Esophagus muscularis mucosa (tissue), 4 donors: ENCODE results near the gene DENND2D. TPM values are rescaled to one million over a fixed set of nuclear protein-coding genes. Genes with fewer than 3 reads are reported as not detected.

Source experiments
- DNase-seq: peaks from one replicate; pipeline ENCODE4 v3.0.0-alpha.2; 2017; ENCODE audit errors: extremely low spot score
- H3K27ac ChIP-seq, 4 donors: fragments of 200-600 bp; sonication (generic); replicated peaks in 1 of 4; 1 replicate in 3 of 4; 2 replicates in 1 of 4; pipeline ENCODE4 v1.5.1; 2016 to 2019; ENCODE audit warnings: mild to moderate bottlenecking in 1 of 4
- H3K27me3 ChIP-seq, 4 donors: fragments of 200-600 bp; sonication (generic); one replicate each; pipeline versions ENCODE4 v1.5.1 to v1.6.0; 2016 to 2019
- H3K36me3 ChIP-seq, 4 donors: fragments of 200-600 bp; sonication (generic); one replicate each; pipeline ENCODE4 v1.5.1; 2016 to 2019
- H3K4me1 ChIP-seq, 4 donors: fragments of 200-600 bp; sonication (generic); one replicate each; pipeline ENCODE4 v1.5.1; 2016 to 2019
- H3K4me3 ChIP-seq, 4 donors: fragments of 200-600 bp; sonication (generic); 1 replicate in 2 of 4; 2 replicates in 2 of 4; pipeline ENCODE4 v1.5.1; 2016 to 2019; ENCODE audit warnings: mild to moderate bottlenecking in 4 of 4, moderate library complexity in 1 of 4
- H3K9me3 ChIP-seq, 4 donors: fragments of 200-600 bp; sonication (generic); 1 replicate in 3 of 4; 2 replicates in 1 of 4; pipeline ENCODE4 v1.5.1; 2016 to 2019
- CTCF ChIP-seq, 3 experiments: fragments of 200-600 bp in 2 of 3; fragments of 450-650 bp in 1 of 3; sonication (generic) in 2 of 3; IDR thresholded peaks; one replicate each; pipeline ENCODE4 v1.5.1; 2017 to 2019; ENCODE audit warnings: antibody characterized with exemption in 3 of 3, mild to moderate bottlenecking in 2 of 3, moderate library complexity in 1 of 3
- EP300 ChIP-seq: sonication (generic); formaldehyde crosslinking; IDR thresholded peaks from one replicate; pipeline ENCODE4 v1.6.1; 2017; ENCODE audit warnings: antibody characterized with exemption
- POLR2A ChIP-seq: fragments of 450-650 bp; IDR thresholded peaks from one replicate; pipeline ENCODE4 v1.6.1; 2017; ENCODE audit warnings: antibody characterized with exemption, moderate library complexity, mild to moderate bottlenecking, low read depth
- POLR2AphosphoS5 ChIP-seq, 2 donors: sonication (generic); formaldehyde crosslinking; IDR thresholded peaks; one replicate each; pipeline ENCODE4 v1.6.1; 2017; ENCODE audit warnings: antibody characterized with exemption in 2 of 2
- WGBS: methylation state at CpG from one replicate; pipeline ENCODE4 v1.1.5; 2018; 5-methylcytosine and 5-hydroxymethylcytosine counted together
- intact Hi-C: fragments of 100-400 bp; cut with DNase I; formaldehyde crosslinking; loops from one replicate; pipeline ENCODE4 v1.15.1; 2023
- total RNA-seq, 4 donors: library from RNA; depleted of rRNA; stranded (reverse); fragments of >200 nt; gene quantifications; one replicate each; pipeline versions ENCODE4 v1.1.0 to v1.2.1, GENCODE V29; 2016

Gene DENND2D
- total RNA-seq, 4 donors from 2014 or later = 4.0 to 13.8 (median 5.2) TPM

DNA sequence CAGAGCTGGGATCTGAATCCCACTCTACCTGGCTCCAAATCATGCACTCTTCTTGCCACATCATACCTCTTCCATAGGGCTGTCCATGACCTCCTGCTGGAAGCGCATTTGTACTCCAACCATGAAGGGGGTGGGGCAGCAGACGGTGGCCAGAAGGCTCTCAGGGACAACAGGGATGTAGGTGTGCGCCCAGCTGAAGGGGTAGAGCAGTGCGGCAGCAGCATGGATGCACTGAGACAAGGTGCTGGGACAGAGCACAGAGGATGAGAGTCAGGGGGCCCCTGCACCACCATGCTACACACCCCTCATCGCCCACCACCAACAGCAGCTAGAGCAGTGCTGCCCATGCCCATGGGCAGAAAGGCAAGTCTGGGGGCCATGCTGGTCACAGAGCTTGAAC, 8.4 kb downstream of the DENND2D start:
- H3K9me3 ChIP-seq = no peaks in the 10 kb centered on the region

DNA sequence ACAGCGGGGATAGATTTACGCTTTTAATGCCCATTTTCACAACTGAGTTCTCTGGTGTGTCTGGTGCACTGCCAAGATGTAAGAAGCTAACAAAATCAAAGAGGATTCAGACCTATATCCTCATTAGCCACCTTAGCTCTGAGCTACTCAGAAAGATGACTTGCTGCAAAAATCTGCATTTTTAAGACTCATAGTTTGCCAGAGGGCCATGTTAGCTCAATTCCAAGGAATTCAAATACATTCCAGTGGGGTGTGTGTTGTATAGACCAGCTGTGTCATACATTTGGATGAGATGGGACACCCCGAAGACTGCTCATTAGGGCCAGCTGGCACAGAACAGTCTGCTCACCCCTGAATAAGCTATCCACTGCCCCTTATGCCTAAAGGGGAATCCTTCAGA, 8.9 kb downstream of the DENND2D start:
- Histone ChIP-seq H3K4me1 (peaks cover 0 to 34% (median 25%) of the 10 kb centered on the region in 4 donors), H3K36me3 (peaks cover 0 to 30% (median 20%) of the 10 kb centered on the region in 4 donors), H3K27me3 (no peaks in the 10 kb centered on the region), H3K4me3 (no peak overlapping the region), H3K9me3 (no peaks in the 10 kb centered on the region), H3K27ac (peak overlapping the region in 3 of 4 donors; percentile 5 to 43 (median 12))
- 65% methylated on average over 3 of the region's 3 CpGs for WGBS
- intact Hi-C loops = no loop called here
- no peak for DNase-seq
- no peak for TF ChIP-seq POLR2A
- TF ChIP-seq EP300 = no peak
- no peak for TF ChIP-seq POLR2AphosphoS5 (IDR thresholded peaks at IDR 0.05)
- TF ChIP-seq CTCF (IDR thresholded peaks at IDR 0.05) = no peak

More for the DNA sequence above, 8.4 kb downstream of the DENND2D start:
- Histone ChIP-seq H3K36me3 (peaks cover 0 to 24% (median 14%) of the 10 kb centered on the region in 4 donors), H3K27me3 (no peaks in the 10 kb centered on the region), H3K4me1 (peaks cover 0 to 34% (median 25%) of the 10 kb centered on the region in 4 donors), H3K27ac (peak overlapping the region in 2 of 4 donors; percentile 23 to 37), H3K4me3 (no peak overlapping the region)
- WGBS = 88% methylated on average over 1 of the region's 5 CpGs
- DNase-seq = no peak
- intact Hi-C loops = no loop called here
- TF ChIP-seq EP300 (no peak), POLR2A (no peak), CTCF (IDR thresholded peaks at IDR 0.05) (no peak), POLR2AphosphoS5 (IDR thresholded peaks at IDR 0.05) (no peak)

- H3K9me3 ChIP-seq = no peaks in the 10 kb centered on the region
- peaks cover 0 to 35% (median 25%) of the 10 kb centered on the region in 4 donors for H3K36me3 ChIP-seq
- H3K27me3 ChIP-seq = no peaks in the 10 kb centered on the region
- no peak overlapping the region for H3K4me3 ChIP-seq
- H3K27ac ChIP-seq = peak overlapping the region in 3 of 4 donors; percentile 5 to 43 (median 12)
- H3K4me1 ChIP-seq = peaks cover 0 to 34% (median 25%) of the 10 kb centered on the region in 4 donors
- TF ChIP-seq POLR2A = no peak
- TF ChIP-seq POLR2AphosphoS5 (IDR thresholded peaks at IDR 0.05) = no peak
- TF ChIP-seq EP300 = no peak
- TF ChIP-seq CTCF (IDR thresholded peaks at IDR 0.05) = no peak
- WGBS = 64% methylated on average over 2 of the region's 2 CpGs
- no peak for DNase-seq
- intact Hi-C loops = no loop called here
Measured at GRCh38 chr1:111190931-111191451, 9.5 kb downstream of the DENND2D start.

GRCh38 chr1:111184663-111185062, 15.8 kb downstream of the DENND2D start:
- intact Hi-C loops = no loop called here

More at GRCh38 chr1:111184663-111185062, 15.8 kb downstream of the DENND2D start:
- Histone ChIP-seq H3K4me3 (no peak overlapping the region), H3K27ac (no peak overlapping the region), H3K36me3 (peaks cover 22 to 82% (median 54%) of the 10 kb centered on the region in 4 donors), H3K27me3 (no peaks in the 10 kb centered on the region), H3K9me3 (no peaks in the 10 kb centered on the region), H3K4me1 (no peaks in the 10 kb centered on the region)
- TF ChIP-seq POLR2AphosphoS5 (IDR thresholded peaks at IDR 0.05) = no peak
- TF ChIP-seq CTCF (IDR thresholded peaks at IDR 0.05) = no peak
- DNase-seq = no peak
